ENCODE results near the gene FAM167B.

GRCh38 chr1:32240140-32240951, 6.7 kb upstream of the FAM167B start:
- TF ChIP-seq POLR2A (IDR thresholded peaks at IDR 0.05) (peak in 1 of 2 donors; percentile 31), CTCF (IDR thresholded peaks at IDR 0.05) (peak in 2 of 4 experiments; percentile 15 to 53), EP300 (IDR thresholded peaks at IDR 0.05) (no peak)

Data from gastroesophageal sphincter (tissue), 3 donors.